Right lobe of liver (tissue), 6 donors: ENCODE measurements around the gene TM9SF4. TPM values are rescaled to one million over a fixed set of nuclear protein-coding genes. Genes with fewer than 3 reads are reported as not detected.

Source experiments
- ATAC-seq, 4 donors: fragments of 200-7000 bp; cut with Tn5 transposase; one replicate each; pipeline ENCODE4 v1.9.1; 2020; ENCODE audit warnings: mild to moderate bottlenecking in 4 of 4, moderate library complexity in 4 of 4
- DNase-seq, 3 donors: peaks; one replicate each; pipeline ENCODE4 v3.0.0-alpha.2; 2020
- H3K27ac ChIP-seq, 3 donors: fragments of 200-600 bp; one replicate each; pipeline ENCODE4 v1.8.0; 2022
- H3K27me3 ChIP-seq, 2 donors: fragments of 200-600 bp; one replicate each; pipeline ENCODE4 v1.8.0; 2022
- H3K36me3 ChIP-seq, 4 donors: fragments of 200-600 bp; sonication (generic) in 1 of 4; one replicate each; pipeline versions ENCODE4 v1.5.1 to v1.8.0; 2017 to 2022; ENCODE audit warnings: control low read depth in 1 of 4
- H3K4me1 ChIP-seq, 4 donors: fragments of 200-600 bp; sonication (generic) in 1 of 4; one replicate each; pipeline versions ENCODE4 v1.5.1 to v1.8.0; 2017 to 2022; ENCODE audit warnings: control low read depth in 1 of 4
- H3K4me3 ChIP-seq, 3 donors: fragments of 200-600 bp; one replicate each; pipeline ENCODE4 v1.8.0; 2022
- H3K9me3 ChIP-seq, 4 donors: fragments of 200-600 bp; sonication (generic) in 1 of 4; one replicate each; pipeline versions ENCODE4 v1.5.1 to v1.8.0; 2017 to 2022; ENCODE audit warnings: control low read depth in 1 of 4
- POLR2A ChIP-seq: fragments of 450-650 bp; IDR thresholded peaks from one replicate; pipeline ENCODE4 v1.6.1; 2017; ENCODE audit warnings: antibody characterized with exemption, mild to moderate bottlenecking
- whole genome bisulfite sequencing: methylation state at CpG from one replicate; pipeline ENCODE4 v1.1.6; 2018; ENCODE audit warnings: low coverage, low lambda C conversion rate; ENCODE audit not compliant: insufficient coverage; ENCODE audit errors: missing lambda C conversion rate; 5-methylcytosine and 5-hydroxymethylcytosine counted together
- intact Hi-C, 2 donors: fragments of 100-400 bp; cut with DNase I; formaldehyde crosslinking; loops; one replicate each; pipeline versions ENCODE4 v1.11.2 to v1.14.1; 2022
- total RNA-seq, 6 experiments: library from RNA; depleted of rRNA in 2 of 6; stranded (reverse); fragments of >200 nt in 2 of 6; fragmentation: NEBNext Ultra II Directional in 3 of 6; extraction: Animal tissue kit (Norgen Biotek cat#: 25700) in 3 of 6; gene quantifications; one replicate each; pipeline versions ENCODE4 v1.1.0 to v1.2.4, GENCODE V29; 2016 to 2023
- TF ChIP-seq, protein P1 (sequence below), 4 donors: fragments of 200-600 bp in 3 of 4; fragments of 450-650 bp in 1 of 4; IDR thresholded peaks; one replicate each; pipeline versions ENCODE4 v1.5.1 to v1.8.0; 2016 to 2022; ENCODE audit warnings: antibody characterized with exemption in 4 of 4, mild to moderate bottlenecking in 2 of 4
- donor health status: DM: no; HTN: yes; CAD: no.
- donor health status: DM: no; HTN: no; CAD: no.
- donor health status: DM: no; HTN: no; CAD: no.
- donor health status: DM: no; HTN: yes; CAD: no.
- donor health status: DM: no; HTN: yes; CAD: no.

Gene TM9SF4
- total RNA-seq, 6 experiments from 2014 or later = 26.9 to 33.9 (median 30.5) TPM

DNA sequence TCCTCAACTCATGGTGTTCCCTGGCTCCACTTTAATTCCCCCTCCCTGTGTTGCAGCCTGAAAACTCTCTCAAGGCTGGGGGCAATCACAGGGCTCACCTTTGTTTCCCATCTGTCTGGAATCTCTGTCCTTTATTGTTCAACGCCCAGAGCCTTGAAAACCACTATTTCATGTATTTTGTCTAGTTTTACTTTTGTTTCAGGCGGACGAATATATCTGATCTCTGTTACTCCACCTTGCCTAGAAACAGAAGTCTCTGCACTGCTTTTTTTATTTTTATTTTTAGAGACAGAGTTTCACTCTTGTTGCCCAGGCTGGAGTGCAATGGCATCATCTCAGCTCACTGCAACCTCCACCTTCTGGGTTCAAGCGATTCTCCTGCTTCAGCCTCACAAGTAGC, 70.4 kb downstream of the TM9SF4 start:
- Histone ChIP-seq H3K9me3 (no peaks in the 10 kb centered on the region), H3K27ac (no peak overlapping the region), H3K4me3 (no peak overlapping the region), H3K4me1 (no peaks in the 10 kb centered on the region), H3K36me3 (no peaks in the 10 kb centered on the region), H3K27me3 (no peaks in the 10 kb centered on the region)
- no peak for TF ChIP-seq POLR2A
- TF ChIP-seq, protein P1, sequence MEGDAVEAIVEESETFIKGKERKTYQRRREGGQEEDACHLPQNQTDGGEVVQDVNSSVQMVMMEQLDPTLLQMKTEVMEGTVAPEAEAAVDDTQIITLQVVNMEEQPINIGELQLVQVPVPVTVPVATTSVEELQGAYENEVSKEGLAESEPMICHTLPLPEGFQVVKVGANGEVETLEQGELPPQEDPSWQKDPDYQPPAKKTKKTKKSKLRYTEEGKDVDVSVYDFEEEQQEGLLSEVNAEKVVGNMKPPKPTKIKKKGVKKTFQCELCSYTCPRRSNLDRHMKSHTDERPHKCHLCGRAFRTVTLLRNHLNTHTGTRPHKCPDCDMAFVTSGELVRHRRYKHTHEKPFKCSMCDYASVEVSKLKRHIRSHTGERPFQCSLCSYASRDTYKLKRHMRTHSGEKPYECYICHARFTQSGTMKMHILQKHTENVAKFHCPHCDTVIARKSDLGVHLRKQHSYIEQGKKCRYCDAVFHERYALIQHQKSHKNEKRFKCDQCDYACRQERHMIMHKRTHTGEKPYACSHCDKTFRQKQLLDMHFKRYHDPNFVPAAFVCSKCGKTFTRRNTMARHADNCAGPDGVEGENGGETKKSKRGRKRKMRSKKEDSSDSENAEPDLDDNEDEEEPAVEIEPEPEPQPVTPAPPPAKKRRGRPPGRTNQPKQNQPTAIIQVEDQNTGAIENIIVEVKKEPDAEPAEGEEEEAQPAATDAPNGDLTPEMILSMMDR (IDR thresholded peaks at IDR 0.05) = no peak
- WGBS = 93% methylated on average over 4 of the region's 4 CpGs
- DNase-seq (no peak), ATAC-seq (no peak)
- intact Hi-C loops = no loop called here

DNA sequence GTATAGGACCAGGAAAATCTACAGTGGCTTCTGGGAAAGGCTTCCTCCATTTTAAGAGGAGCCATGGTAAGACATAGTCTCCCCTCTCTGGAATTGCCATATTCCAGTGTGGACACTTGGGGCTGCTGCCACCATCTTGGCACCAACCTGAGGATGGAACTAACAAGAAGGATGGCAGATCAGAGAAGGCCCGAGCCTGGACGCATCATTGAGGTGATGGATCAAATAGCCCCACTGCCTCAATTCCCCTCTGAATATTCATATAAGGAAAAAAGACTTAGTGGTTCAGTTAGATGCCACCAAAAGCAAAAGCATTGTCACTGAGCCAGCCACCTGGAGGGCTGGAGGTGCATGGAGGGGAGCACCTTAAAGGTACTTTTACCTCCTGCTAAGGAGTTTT, 72.1 kb downstream of the TM9SF4 start:
- Histone ChIP-seq H3K27me3 (no peaks in the 10 kb centered on the region), H3K4me1 (no peaks in the 10 kb centered on the region), H3K4me3 (no peak overlapping the region), H3K36me3 (no peaks in the 10 kb centered on the region), H3K9me3 (no peaks in the 10 kb centered on the region), H3K27ac (no peak overlapping the region)
- TF ChIP-seq, protein P1 (IDR thresholded peaks at IDR 0.05) = no peak
- intact Hi-C loops = no loop called here
- WGBS = 60% methylated on average over 1 of the region's 2 CpGs
- no peak for DNase-seq
- no peak for ATAC-seq

DNA sequence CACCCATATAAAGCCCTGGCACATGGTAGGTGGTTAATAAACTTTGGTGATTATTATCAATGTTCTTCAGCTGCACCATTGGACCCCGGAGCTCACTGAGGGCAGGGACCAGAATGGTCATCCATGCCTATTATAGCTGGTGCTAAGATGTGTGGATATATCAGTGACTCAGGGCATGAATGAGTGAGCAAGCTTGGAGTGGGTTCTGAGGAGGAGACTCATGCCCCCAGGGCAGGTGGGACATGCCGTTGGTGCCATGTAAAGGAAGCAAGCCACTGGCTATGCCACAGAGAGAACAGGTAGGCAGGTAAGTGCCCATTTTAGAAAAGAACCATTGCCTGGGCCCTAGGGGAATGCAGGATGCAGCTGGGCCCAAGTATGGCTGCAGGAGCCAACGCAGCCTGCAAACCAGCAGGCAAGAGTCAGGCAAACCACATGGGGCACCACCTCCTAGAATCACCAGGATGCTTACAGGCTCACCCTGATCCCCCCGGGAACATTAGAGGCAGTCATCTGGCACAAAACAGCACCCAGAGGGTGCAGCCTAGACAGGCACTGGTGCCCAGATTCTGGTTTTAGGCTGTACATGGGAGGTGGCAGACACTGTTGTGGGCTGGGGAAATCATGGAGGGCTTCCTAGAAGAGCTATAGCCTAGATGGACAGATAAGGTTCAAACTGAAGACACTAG, 74.6 kb downstream of the TM9SF4 start:
- ATAC-seq (no peak), DNase-seq (peak in 1 of 3 donors; percentile 31)
- intact Hi-C loops = no loop called here
- H3K36me3 ChIP-seq = no peaks in the 10 kb centered on the region
- no peaks in the 10 kb centered on the region for H3K27me3 ChIP-seq
- no peak overlapping the region for H3K27ac ChIP-seq
- WGBS = 86% methylated on average over 1 of the region's 4 CpGs
- no peaks in the 10 kb centered on the region for H3K9me3 ChIP-seq
- no peaks in the 10 kb centered on the region for H3K4me1 ChIP-seq
- no peak overlapping the region for H3K4me3 ChIP-seq
- no peak for TF ChIP-seq POLR2A
- TF ChIP-seq, protein P1 (IDR thresholded peaks at IDR 0.05) = no peak

DNA sequence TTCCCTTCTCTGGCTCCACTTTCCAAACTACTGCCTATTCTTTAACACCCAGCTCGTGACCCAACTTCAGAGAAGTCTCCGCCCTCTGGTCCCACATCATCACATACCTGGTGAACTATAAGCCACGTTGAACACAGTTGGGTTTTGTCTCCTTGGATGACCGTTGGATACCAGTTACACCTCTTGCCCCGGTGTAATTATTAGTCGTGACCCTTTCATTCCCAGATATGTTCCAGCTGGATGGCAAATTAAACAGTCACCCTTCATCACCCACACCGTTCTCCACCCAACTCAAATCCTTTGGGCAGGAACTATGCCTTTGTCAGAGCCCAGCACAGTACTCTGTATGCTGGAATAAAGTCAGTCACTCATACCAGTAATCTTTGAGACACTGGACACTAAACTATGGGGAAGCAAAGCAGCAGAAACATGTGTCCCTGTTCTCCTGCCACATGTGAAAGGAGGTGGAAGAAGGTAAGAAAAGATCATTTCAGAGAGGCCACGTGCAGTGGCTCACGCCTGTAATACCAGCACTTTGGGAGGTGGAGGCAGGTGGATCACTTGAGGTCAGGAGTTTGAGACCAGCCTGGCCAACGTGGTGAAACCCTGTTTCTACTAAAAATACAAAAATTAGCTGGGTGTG, 75.6 kb downstream of the TM9SF4 start:
- Histone ChIP-seq H3K36me3 (no peaks in the 10 kb centered on the region), H3K27ac (no peak overlapping the region), H3K4me3 (no peak overlapping the region), H3K27me3 (no peaks in the 10 kb centered on the region), H3K4me1 (peaks cover 0 to 8% (median 0%) of the 10 kb centered on the region in 4 donors), H3K9me3 (no peaks in the 10 kb centered on the region)
- TF ChIP-seq, protein P1 (IDR thresholded peaks at IDR 0.05) = no peak
- TF ChIP-seq POLR2A = no peak
- DNase-seq (peak in 1 of 3 donors; percentile 14), ATAC-seq (no peak)
- WGBS = 68% methylated on average over 10 of the region's 10 CpGs
- intact Hi-C loops = no loop called here
